GM12875 (cell line): ENCODE results near the gene KLHL5.

Experiments used
- H3K4me3 ChIP-seq: one replicate; pipeline ENCODE4 v1.5.1; 2011; ENCODE audit warnings: low read depth, low read length, control low read depth
- CTCF ChIP-seq: IDR thresholded peaks from 2 replicates; pipeline ENCODE4 v1.5.1; 2011; ENCODE audit warnings: low read depth, mild to moderate bottlenecking, control low read depth, inconsistent platforms, low read length, moderate library complexity, borderline replicate concordance; ENCODE audit not compliant: insufficient read depth

The KLHL5 gene, protein sequence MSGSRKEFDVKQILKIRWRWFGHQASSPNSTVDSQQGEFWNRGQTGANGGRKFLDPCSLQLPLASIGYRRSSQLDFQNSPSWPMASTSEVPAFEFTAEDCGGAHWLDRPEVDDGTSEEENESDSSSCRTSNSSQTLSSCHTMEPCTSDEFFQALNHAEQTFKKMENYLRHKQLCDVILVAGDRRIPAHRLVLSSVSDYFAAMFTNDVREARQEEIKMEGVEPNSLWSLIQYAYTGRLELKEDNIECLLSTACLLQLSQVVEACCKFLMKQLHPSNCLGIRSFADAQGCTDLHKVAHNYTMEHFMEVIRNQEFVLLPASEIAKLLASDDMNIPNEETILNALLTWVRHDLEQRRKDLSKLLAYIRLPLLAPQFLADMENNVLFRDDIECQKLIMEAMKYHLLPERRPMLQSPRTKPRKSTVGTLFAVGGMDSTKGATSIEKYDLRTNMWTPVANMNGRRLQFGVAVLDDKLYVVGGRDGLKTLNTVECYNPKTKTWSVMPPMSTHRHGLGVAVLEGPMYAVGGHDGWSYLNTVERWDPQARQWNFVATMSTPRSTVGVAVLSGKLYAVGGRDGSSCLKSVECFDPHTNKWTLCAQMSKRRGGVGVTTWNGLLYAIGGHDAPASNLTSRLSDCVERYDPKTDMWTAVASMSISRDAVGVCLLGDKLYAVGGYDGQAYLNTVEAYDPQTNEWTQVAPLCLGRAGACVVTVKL

DNA sequence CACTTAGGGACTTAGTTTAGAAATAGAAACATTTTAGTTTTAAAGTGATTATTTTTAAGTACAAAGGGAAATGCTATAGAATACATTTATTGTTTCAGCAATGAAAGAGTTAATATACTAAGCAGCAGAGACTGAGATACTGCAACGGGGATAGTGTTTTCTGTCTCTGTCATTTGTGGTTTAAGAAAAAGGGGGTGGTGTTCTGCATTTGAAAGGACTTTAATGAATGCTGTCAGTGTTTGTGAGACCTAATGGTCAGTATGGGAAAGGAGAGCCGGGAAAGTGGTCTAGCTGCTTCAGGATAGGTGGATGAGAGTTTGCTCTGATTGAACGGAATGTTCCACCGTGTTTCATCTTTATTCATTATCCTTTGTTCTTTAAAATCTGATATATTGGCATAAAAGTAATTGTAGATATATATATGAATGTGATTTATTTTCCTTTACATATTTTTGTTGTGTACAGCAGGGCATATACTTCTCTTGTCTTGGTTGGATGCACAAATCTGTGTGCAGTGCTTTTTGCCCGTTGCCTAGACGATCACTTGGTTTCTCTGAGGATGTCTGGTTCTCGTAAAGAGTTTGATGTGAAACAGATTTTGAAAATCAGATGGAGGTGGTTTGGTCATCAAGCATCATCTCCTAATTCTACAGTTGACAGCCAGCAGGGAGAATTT lies at the start of gene KLHL5:
Gene KLHL5 (plus strand): TSS at position 139 of the 676 bp plus-strand sequence. CDS start 421 bp downstream, at position 560.
- no peak for TF ChIP-seq CTCF
- no peak within 1 kb of the TSS for H3K4me3 ChIP-seq

DNA sequence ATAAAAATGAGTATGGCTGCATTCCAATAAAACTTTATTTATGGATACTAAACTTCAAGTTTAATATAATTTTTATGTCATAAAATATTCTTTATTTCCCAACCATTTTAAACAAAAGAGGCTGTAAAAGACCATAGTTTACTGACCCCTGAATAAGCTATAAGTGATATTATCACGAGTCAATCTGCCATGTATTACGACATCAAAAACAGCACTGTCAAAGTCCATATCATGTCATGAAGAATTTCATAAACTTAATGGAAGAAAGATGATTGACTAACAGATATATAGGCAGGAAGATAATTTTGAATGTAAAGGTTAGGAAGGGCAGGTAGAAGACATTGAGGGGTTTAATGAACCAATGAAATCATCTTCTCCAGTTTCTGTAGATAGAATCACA lies 48.0 kb upstream of the KLHL5 start:
- no peak for TF ChIP-seq CTCF
- H3K4me3 ChIP-seq = no peak overlapping the region

DNA sequence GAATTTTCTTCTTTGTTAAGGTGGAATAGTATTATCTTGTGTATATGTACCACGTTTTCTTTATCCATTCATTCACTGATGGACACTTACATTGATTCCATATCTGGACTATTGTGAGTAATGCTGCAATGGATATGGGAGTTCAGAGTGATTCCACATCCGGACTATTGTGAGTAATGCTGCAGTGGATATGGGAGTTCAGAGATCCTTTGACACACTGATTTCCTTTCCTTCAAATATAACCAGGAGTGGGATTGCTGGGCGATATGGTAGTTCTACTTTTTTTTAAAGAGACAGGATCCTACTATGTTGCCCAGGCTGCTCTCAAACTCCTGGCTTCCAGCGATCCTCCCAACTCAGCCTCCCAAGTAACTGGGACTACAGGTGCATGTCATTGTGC lies 41.9 kb upstream of the KLHL5 start:
- H3K4me3 ChIP-seq = no peak overlapping the region
- no peak for TF ChIP-seq CTCF

DNA sequence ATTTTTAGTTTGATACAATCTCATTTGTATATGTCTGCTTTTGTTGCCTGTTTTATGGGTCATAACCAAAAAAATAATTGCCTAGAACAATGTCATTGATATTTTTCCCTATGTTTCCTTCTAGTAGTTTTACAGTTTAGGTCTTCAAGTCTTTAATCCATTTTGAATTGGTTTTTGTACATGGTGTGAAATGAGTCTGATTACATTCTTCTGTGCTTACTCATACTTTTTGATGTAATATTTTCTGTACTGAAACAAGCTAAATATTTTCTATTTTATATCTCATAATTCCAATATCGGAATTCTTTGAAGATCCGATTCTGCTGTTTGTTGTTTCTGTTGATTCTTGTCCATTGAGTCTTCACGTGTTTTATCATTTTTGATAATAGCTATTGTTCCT lies 40.4 kb upstream of the KLHL5 start:
- TF ChIP-seq CTCF = no peak
- no peak overlapping the region for H3K4me3 ChIP-seq

GRCh38 chr4:39022241-39022640 lies 39.8 kb upstream of the KLHL5 start:
- no peak overlapping the region for H3K4me3 ChIP-seq
- no peak for TF ChIP-seq CTCF

DNA sequence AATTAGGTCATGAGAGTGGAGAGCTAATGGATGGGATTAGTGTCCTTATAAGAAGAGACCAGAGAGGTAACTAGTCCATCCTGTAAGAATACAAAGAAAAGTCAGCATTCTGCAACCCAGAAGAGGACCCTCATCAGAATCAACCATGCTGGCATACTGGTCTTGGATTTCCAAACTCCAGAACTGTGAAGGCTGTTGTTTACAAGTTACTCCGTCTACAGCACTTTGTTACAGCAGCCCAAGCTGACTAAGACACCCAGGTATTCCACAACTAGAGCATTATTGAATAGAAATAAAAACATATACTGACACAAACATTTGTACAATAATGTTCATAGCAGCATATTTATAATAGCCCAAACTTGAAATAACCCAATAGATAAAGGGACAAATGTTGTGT lies 39.0 kb upstream of the KLHL5 start:
- no peak for TF ChIP-seq CTCF
- H3K4me3 ChIP-seq = no peak overlapping the region
